Stomach smooth muscle (tissue), 2 donors: ENCODE data around the gene ZNF219.

ENCODE experiments used
- H3K27ac ChIP-seq: one replicate; pipeline ENCODE4 v1.7.0; 2013; ENCODE audit warnings: mild to moderate bottlenecking, low read length, inconsistent platforms
- H3K27me3 ChIP-seq, 2 donors: one replicate each; pipeline ENCODE4 v1.7.0; 2013; ENCODE audit warnings: low read length in 2 of 2; ENCODE audit not compliant: insufficient read depth in 2 of 2, control insufficient read depth in 1 of 2
- H3K36me3 ChIP-seq, 2 donors: one replicate each; pipeline ENCODE4 v1.7.0; 2013; ENCODE audit warnings: low read length in 2 of 2; ENCODE audit not compliant: control insufficient read depth in 2 of 2, insufficient read depth in 2 of 2
- H3K4me1 ChIP-seq: one replicate; pipeline ENCODE4 v1.7.0; 2013; ENCODE audit warnings: low read length; ENCODE audit not compliant: control insufficient read depth, insufficient read depth
- H3K4me3 ChIP-seq, 2 donors: one replicate each; pipeline ENCODE4 v1.7.0; 2013; ENCODE audit warnings: low read length in 2 of 2
- H3K9ac ChIP-seq, 2 donors: one replicate each; pipeline ENCODE4 v1.7.0; 2013; ENCODE audit warnings: low read length in 2 of 2, mild to moderate bottlenecking in 1 of 2
- H3K9me3 ChIP-seq, 2 donors: one replicate each; pipeline ENCODE4 v1.7.0; 2013; ENCODE audit warnings: low read length in 2 of 2; ENCODE audit not compliant: control insufficient read depth in 2 of 2
- donor health status: healthy.
- donor health status: Pancreatic carcinoma.

ZNF219 gene

DNA sequence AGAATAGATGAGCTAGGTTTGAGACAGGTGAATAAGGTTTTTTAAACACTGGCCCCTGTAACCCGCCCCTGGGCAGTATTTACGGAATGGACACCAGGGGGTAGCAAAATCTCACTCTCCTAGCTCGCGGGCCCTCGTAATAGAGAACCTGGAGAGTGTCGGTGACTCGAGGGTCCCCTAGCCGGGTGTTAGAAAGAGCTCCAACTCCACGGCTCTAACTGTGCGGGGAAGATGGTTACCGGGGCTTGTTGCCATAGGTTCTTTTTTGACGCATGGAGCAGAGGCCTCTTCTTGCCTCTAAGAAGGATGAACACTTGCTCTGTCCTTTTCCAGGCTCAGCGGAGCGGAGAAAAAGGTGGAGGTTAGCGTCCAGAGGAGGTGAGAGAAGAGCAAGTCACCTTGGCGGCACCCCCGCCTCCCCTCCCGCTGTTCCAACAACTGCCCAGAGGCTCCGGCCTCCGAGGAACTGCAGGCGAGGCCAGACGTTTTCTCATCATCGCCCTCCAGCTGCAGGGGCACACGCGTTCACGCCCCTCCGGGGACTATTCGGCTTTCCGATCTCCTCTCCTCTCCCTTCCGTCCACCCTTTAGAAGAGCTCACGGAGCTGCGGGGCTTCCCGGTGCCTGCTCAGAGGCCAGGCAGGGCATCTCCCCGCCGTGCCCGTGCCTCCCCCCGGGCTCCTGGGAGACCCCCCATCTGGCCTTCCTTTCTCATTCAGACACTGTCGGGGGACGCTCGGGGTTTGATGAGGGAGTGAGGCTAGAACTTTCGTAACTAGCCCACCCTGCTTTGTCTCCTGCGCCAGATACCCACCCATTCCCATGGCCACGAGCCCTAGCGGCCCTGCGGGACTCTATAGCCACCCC, 29.7 kb downstream of the ZNF219 start:
- H3K27ac ChIP-seq, result peak overlapping the region; percentile 60
- H3K4me3 ChIP-seq, result peak overlapping the region; percentile 68 to 86
- H3K9me3 ChIP-seq, result no peaks in the 10 kb centered on the region
- peak overlapping the region; percentile 63 to 68 for H3K9ac ChIP-seq
- no peaks in the 10 kb centered on the region for H3K27me3 ChIP-seq
- peaks cover 5% of the 10 kb centered on the region in 2 donors for H3K36me3 ChIP-seq
- H3K4me1 ChIP-seq, result peaks cover 38% of the 10 kb centered on the region

DNA sequence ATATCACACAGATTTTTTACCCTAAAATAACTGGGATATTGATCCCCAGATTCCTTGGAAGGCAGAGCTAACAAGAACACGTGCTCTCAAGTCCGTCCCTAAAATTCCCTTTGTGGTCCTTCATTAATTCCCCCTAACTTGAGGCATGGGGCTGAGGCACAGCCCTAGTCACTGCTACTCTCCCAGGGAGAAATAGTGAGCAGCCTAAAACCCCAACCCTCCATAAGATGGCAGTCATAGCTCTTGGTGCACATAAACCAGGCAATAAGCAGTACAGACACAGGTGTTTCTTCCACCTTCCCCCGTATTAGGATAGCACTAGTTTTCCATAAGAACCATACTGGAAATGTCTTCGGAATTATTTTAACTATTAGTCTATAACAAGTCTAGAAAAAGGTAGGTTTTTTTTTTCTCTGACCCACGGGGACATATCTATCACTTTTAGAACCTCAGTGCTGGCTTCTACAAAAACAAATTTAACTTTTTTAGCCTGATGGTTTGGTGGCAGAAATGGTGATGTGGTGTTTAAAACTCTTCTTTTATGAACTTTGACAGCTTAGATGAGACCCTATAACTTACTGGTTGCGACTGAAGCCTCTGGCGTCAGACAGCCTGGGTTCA, 31.5 kb downstream of the ZNF219 start:
- Histone ChIP-seq H3K4me1 (peaks cover 29% of the 10 kb centered on the region), H3K9ac (no peak overlapping the region), H3K36me3 (no peaks in the 10 kb centered on the region), H3K27ac (no peak overlapping the region), H3K4me3 (no peak overlapping the region), H3K27me3 (no peaks in the 10 kb centered on the region), H3K9me3 (no peaks in the 10 kb centered on the region)

DNA sequence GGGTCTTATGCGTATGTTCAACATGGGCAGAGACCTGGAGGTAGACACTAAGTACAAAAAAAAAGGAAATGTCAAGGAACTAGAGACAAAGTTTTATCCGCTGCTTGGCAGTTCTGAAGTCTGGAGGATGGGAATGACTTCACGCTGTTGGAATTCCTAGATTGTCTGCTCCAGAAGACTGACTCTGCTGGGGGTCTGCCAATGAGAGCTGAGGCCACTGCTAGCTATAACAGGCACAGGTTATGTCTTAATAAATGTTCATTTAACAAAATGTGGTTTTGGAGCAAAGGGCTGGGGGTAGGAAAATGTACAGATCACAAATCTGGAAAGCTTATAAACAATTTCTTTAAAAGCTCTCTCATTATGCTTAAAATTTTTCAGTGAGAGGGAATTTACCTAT, 35.0 kb downstream of the ZNF219 start:
- Histone ChIP-seq H3K4me3 (no peak overlapping the region), H3K27me3 (no peaks in the 10 kb centered on the region), H3K9me3 (no peaks in the 10 kb centered on the region), H3K36me3 (no peaks in the 10 kb centered on the region), H3K27ac (no peak overlapping the region), H3K4me1 (peaks cover under 1% of the 10 kb centered on the region), H3K9ac (no peak overlapping the region)

GRCh38 chr14:21061347-21061668, 37.1 kb downstream of the ZNF219 start:
- Histone ChIP-seq H3K4me1 (no peaks in the 10 kb centered on the region), H3K4me3 (no peak overlapping the region), H3K27ac (no peak overlapping the region), H3K36me3 (no peaks in the 10 kb centered on the region), H3K9ac (no peak overlapping the region), H3K27me3 (no peaks in the 10 kb centered on the region), H3K9me3 (no peaks in the 10 kb centered on the region)

DNA sequence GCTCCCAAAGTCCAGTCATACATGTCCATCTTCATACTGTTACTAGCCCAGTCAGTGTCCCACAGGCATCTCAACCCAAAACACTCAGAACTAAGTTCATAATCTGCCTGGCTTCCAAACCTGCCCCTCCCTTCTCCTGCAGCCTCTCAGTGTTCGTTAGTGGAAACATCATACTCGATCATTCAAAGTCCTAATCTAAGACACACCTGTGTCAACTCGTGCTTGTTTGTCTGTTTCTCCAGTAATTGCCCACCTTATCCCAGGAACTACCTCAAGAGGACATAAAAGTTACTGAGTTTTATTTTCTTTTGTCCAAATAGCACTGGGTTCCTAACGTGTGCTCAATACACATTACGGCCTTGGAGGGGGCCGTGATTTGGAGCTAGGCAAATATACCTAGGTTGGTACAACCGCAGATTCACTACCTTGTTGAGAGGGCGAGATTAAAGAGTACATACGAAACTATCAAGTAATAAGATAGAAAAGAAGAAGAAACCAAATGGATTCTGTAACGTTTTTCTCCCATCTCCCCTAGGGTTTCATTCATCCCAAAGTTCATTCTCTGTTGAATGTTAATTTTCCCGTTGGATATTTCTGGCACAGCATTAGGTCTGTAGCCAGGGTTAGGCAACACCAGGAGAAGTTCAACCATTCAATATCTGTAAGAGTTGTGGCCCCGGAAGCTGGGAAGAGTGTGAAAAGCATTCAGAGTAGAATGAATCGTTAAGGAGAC, 37.7 kb downstream of the ZNF219 start:
- Histone ChIP-seq H3K27me3 (no peaks in the 10 kb centered on the region), H3K36me3 (no peaks in the 10 kb centered on the region), H3K4me1 (no peaks in the 10 kb centered on the region), H3K9ac (no peak overlapping the region), H3K9me3 (no peaks in the 10 kb centered on the region), H3K4me3 (no peak overlapping the region), H3K27ac (no peak overlapping the region)

- Histone ChIP-seq H3K27ac (no peak overlapping the region), H3K4me1 (no peaks in the 10 kb centered on the region), H3K4me3 (no peak overlapping the region), H3K9ac (no peak overlapping the region), H3K9me3 (no peaks in the 10 kb centered on the region), H3K27me3 (no peaks in the 10 kb centered on the region), H3K36me3 (no peaks in the 10 kb centered on the region)
These were observed 38.4 kb downstream of the ZNF219 start for GRCh38 chr14:21059842-21060613.

DNA sequence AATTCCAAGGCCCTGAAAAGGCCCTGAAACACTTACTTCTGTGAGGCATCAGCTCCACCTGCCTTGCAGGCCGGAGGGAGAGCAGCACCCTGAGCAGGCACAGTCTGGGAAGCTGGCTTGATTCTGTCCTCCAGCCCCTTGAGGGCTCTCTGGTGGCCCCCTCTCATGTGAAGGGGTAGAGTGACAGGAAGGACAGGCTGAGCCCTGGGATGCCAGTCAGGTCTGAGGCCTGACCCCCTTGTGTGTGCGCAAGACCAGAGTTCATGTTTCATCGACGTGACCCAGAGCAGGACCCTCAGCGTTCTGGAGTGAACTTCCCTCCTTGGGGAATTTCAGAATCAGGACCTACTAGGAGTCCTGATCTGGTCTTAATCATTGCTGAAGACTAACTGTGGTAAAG, 39.6 kb downstream of the ZNF219 start:
- Histone ChIP-seq H3K4me1 (no peaks in the 10 kb centered on the region), H3K4me3 (no peak overlapping the region), H3K9me3 (no peaks in the 10 kb centered on the region), H3K36me3 (no peaks in the 10 kb centered on the region), H3K27ac (no peak overlapping the region), H3K9ac (no peak overlapping the region), H3K27me3 (no peaks in the 10 kb centered on the region)

- H3K27me3 ChIP-seq, result no peaks in the 10 kb centered on the region
- H3K9me3 ChIP-seq, result no peaks in the 10 kb centered on the region
- no peak within 1 kb of the TSS for H3K27ac ChIP-seq
- no peaks in the 10 kb centered on the region for H3K4me1 ChIP-seq
- no peak within 1 kb of the TSS for H3K9ac ChIP-seq
- no peak within 1 kb of the TSS for H3K4me3 ChIP-seq
- H3K36me3 ChIP-seq, result no peaks in the 10 kb centered on the region
These were observed 40.4 kb downstream of the ZNF219 start, which contains the start of gene RNASE8 for GRCh38 chr14:21057803-21058675. Gene RNASE8, plus strand, starts transcription at chr14:21057822. Its CDS starts 71 bp downstream, at chr14:21057893.

- H3K36me3 ChIP-seq, result no peaks in the 10 kb centered on the region
These were observed 41.8 kb downstream of the ZNF219 start for GRCh38 chr14:21056520-21057163.

More at GRCh38 chr14:21056520-21057163, 41.8 kb downstream of the ZNF219 start:
- H3K9me3 ChIP-seq, result no peaks in the 10 kb centered on the region
- no peak overlapping the region for H3K9ac ChIP-seq
- H3K4me3 ChIP-seq, result no peak overlapping the region
- no peaks in the 10 kb centered on the region for H3K27me3 ChIP-seq
- no peak overlapping the region for H3K27ac ChIP-seq
- no peaks in the 10 kb centered on the region for H3K4me1 ChIP-seq
